ENCODE measurements around the gene CXCL16. TPM values are rescaled to one million over a fixed set of nuclear protein-coding genes. Genes with fewer than 3 reads are reported as not detected.

CXCL16 gene
- total RNA-seq, 1 experiment from 2014 or later = 22.1 TPM

GRCh38 chr17:4785311-4786105, 45.8 kb upstream of the CXCL16 start:
- H3K4me3 ChIP-seq (ENCODE audit: low read length) = peak overlapping the region; percentile 39
- no peak overlapping the region for H3K27ac ChIP-seq (ENCODE audit: low read length)
- intact Hi-C loops (cut with micrococcal nuclease) = loop anchor here (2.0 kb wide), 1 partner anchor 55 kb away; the partner anchor contains the start of gene MED11
- H3K4me1 ChIP-seq (ENCODE audit: insufficient read depth, low read length) = peaks cover 12% of the 10 kb centered on the region
- H3K27me3 ChIP-seq (ENCODE audit: low read length) = no peaks in the 10 kb centered on the region
- H3K9me3 ChIP-seq (ENCODE audit: low read length) = no peaks in the 10 kb centered on the region
- peaks cover 8% of the 10 kb centered on the region for H3K79me2 ChIP-seq (ENCODE audit: low read length)
- POLR2A ChIA-PET (ENCODE audit: unreplicated experiment) = no interaction called here
- peak overlapping the region; percentile 83 for H3K4me2 ChIP-seq (ENCODE audit: low read length)
- no peaks in the 10 kb centered on the region for H3F3A ChIP-seq (ENCODE audit: low read length, unreplicated experiment)
- no peaks in the 10 kb centered on the region for H3K36me3 ChIP-seq (ENCODE audit: low read depth, low read length)
- DNase-seq = no peak
- BruUV-seq (replicated peaks) = no TSS peak
- H3K9me2 ChIP-seq (replicated peaks; ENCODE audit: low read length) = no peaks in the 10 kb centered on the region
- TF ChIP-seq EZH2phosphoT487 (IDR thresholded peaks at IDR 0.05; ENCODE audit: borderline replicate concordance, low read length) = no peak
- no peak for TF ChIP-seq CTCF (conservative IDR thresholded peaks at IDR 0.05; ENCODE audit: low read depth, low read length)
- no peak for TF ChIP-seq EZH2 (IDR thresholded peaks at IDR 0.05; ENCODE audit: low read length, unreplicated experiment)
- no peak overlapping the region for H3K9ac ChIP-seq (ENCODE audit: low read length)
- CTCF ChIA-PET = no interaction called here
- H2AFZ ChIP-seq (ENCODE audit: low read length) = peak overlapping the region; percentile 55
- ATAC-seq = no peak
- H4K20me1 ChIP-seq (ENCODE audit: low read length) = no peaks in the 10 kb centered on the region

- no peak overlapping the region for H3K27ac ChIP-seq (ENCODE audit: low read length)
- no peak for DNase-seq
- no peak overlapping the region for H3K9ac ChIP-seq (ENCODE audit: low read length)
- peaks cover 6% of the 10 kb centered on the region for H3K4me1 ChIP-seq (ENCODE audit: insufficient read depth, low read length)
- no peaks in the 10 kb centered on the region for H3F3A ChIP-seq (ENCODE audit: low read length, unreplicated experiment)
- intact Hi-C loops (cut with micrococcal nuclease) = no loop called here
- no peak overlapping the region for H3K4me3 ChIP-seq (ENCODE audit: low read length)
- H3K79me2 ChIP-seq (ENCODE audit: low read length) = no peaks in the 10 kb centered on the region
- no TSS peak for BruUV-seq (replicated peaks)
- ATAC-seq = no peak
- H3K36me3 ChIP-seq (ENCODE audit: low read depth, low read length) = no peaks in the 10 kb centered on the region
- no peak for TF ChIP-seq EZH2 (IDR thresholded peaks at IDR 0.05; ENCODE audit: low read length, unreplicated experiment)
- no peak for TF ChIP-seq CTCF (conservative IDR thresholded peaks at IDR 0.05; ENCODE audit: low read depth, low read length)
- TF ChIP-seq EZH2phosphoT487 (IDR thresholded peaks at IDR 0.05; ENCODE audit: borderline replicate concordance, low read length) = no peak
- ChIA-PET CTCF (no interaction called here), POLR2A (ENCODE audit: unreplicated experiment) (interaction anchor here (0.7 kb wide), 1 partner anchor 87 kb away, joined by 12 read pairs; no protein-coding TSS in a partner anchor)
- H3K27me3 ChIP-seq (ENCODE audit: low read length) = no peaks in the 10 kb centered on the region
- no peaks in the 10 kb centered on the region for H3K9me3 ChIP-seq (ENCODE audit: low read length)
- H3K4me2 ChIP-seq (ENCODE audit: low read length) = no peak overlapping the region
- H2AFZ ChIP-seq (ENCODE audit: low read length) = no peak overlapping the region
- H4K20me1 ChIP-seq (ENCODE audit: low read length) = no peaks in the 10 kb centered on the region
- H3K9me2 ChIP-seq (replicated peaks; ENCODE audit: low read length) = no peaks in the 10 kb centered on the region
Observed at GRCh38 chr17:4782652-4783051, 42.9 kb upstream of the CXCL16 start.

GRCh38 chr17:4780325-4780955, 40.7 kb upstream of the CXCL16 start:
- Histone ChIP-seq H3K9me2 (replicated peaks; ENCODE audit: low read length) (no peaks in the 10 kb centered on the region), H2AFZ (ENCODE audit: low read length) (no peak overlapping the region), H3F3A (ENCODE audit: low read length, unreplicated experiment) (no peaks in the 10 kb centered on the region), H3K27me3 (ENCODE audit: low read length) (no peaks in the 10 kb centered on the region), H4K20me1 (ENCODE audit: low read length) (no peaks in the 10 kb centered on the region), H3K27ac (ENCODE audit: low read length) (no peak overlapping the region), H3K4me1 (ENCODE audit: insufficient read depth, low read length) (no peaks in the 10 kb centered on the region), H3K79me2 (ENCODE audit: low read length) (no peaks in the 10 kb centered on the region), H3K4me2 (ENCODE audit: low read length) (no peak overlapping the region), H3K36me3 (ENCODE audit: low read depth, low read length) (no peaks in the 10 kb centered on the region), H3K4me3 (ENCODE audit: low read length) (no peak overlapping the region), H3K9me3 (ENCODE audit: low read length) (no peaks in the 10 kb centered on the region), H3K9ac (ENCODE audit: low read length) (no peak overlapping the region)
- ATAC-seq (no peak), DNase-seq (no peak)
- intact Hi-C loops (cut with micrococcal nuclease) = no loop called here
- POLR2A ChIA-PET (ENCODE audit: unreplicated experiment) = no interaction called here
- BruUV-seq (replicated peaks) = no TSS peak
- TF ChIP-seq EZH2phosphoT487 (IDR thresholded peaks at IDR 0.05; ENCODE audit: borderline replicate concordance, low read length) = no peak
- CTCF ChIA-PET = no interaction called here
